SK-N-MC (cell line): ENCODE results near the gene TTLL6.

ENCODE experiments used
- EZH2 ChIP-seq: fragments of 200-600 bp; sonication (generic); IDR thresholded peaks from one replicate; pipeline ENCODE4 v1.6.1; 2017; ENCODE audit warnings: antibody characterized with exemption
- POLR2AphosphoS5 ChIP-seq: IDR thresholded peaks from 2 replicates; pipeline ENCODE4 v1.6.1; 2012; ENCODE audit warnings: mild to moderate bottlenecking, low read depth, low read length, borderline replicate concordance

GRCh38 chr17:48773245-48773644, 43.8 kb downstream of the TTLL6 start:
- no peak for TF ChIP-seq EZH2
- no peak for TF ChIP-seq POLR2AphosphoS5
